ENCODE measurements around the gene FAM228B.

- TF ChIP-seq, protein P1, sequence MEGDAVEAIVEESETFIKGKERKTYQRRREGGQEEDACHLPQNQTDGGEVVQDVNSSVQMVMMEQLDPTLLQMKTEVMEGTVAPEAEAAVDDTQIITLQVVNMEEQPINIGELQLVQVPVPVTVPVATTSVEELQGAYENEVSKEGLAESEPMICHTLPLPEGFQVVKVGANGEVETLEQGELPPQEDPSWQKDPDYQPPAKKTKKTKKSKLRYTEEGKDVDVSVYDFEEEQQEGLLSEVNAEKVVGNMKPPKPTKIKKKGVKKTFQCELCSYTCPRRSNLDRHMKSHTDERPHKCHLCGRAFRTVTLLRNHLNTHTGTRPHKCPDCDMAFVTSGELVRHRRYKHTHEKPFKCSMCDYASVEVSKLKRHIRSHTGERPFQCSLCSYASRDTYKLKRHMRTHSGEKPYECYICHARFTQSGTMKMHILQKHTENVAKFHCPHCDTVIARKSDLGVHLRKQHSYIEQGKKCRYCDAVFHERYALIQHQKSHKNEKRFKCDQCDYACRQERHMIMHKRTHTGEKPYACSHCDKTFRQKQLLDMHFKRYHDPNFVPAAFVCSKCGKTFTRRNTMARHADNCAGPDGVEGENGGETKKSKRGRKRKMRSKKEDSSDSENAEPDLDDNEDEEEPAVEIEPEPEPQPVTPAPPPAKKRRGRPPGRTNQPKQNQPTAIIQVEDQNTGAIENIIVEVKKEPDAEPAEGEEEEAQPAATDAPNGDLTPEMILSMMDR (optimal IDR thresholded peaks at IDR 0.05 in 1 of 3, IDR thresholded peaks at IDR 0.05 in 1 of 3, conservative IDR thresholded peaks at IDR 0.05 in 1 of 3; ENCODE audit: extremely low read depth in 1 of 3, insufficient read depth in 2 of 3, low read length in 3 of 3): no peak
- TF ChIP-seq EZH2 (IDR thresholded peaks at IDR 0.05; ENCODE audit: low read length): no peak
Observed at GRCh38 chr2:24115057-24115456, 8.2 kb upstream of the FAM228B start.

Data from keratinocyte (primary cell).